Trophoblast cell (in vitro differentiated cells and primary cell): ENCODE results near the gene SH2D2A.

Experiments used
- DNase-seq, 2 donors: peaks; one replicate each; pipeline ENCODE4 v3.0.0-alpha.2; 2016
- H2AFZ ChIP-seq: 2 replicates; pipeline ENCODE4 v1.6.1; 2013; ENCODE audit warnings: low read length, moderate library complexity, mild to moderate bottlenecking; ENCODE audit not compliant: insufficient read depth, poor library complexity
- H2AK5ac ChIP-seq: 2 replicates; pipeline ENCODE4 v1.6.1; 2013; ENCODE audit warnings: mild to moderate bottlenecking, low read length
- H2BK120ac ChIP-seq: 2 replicates; pipeline ENCODE4 v1.6.1; 2013; ENCODE audit warnings: low read length, mild to moderate bottlenecking, moderate library complexity; ENCODE audit not compliant: insufficient read depth, poor library complexity
- H2BK12ac ChIP-seq: 2 replicates; pipeline ENCODE4 v1.6.1; 2013; ENCODE audit warnings: mild to moderate bottlenecking, low read length, moderate library complexity
- H2BK5ac ChIP-seq: 2 replicates; pipeline ENCODE4 v1.6.1; 2013; ENCODE audit warnings: low read length, low read depth, moderate library complexity, mild to moderate bottlenecking; ENCODE audit not compliant: poor library complexity
- H3K14ac ChIP-seq: 2 replicates; pipeline ENCODE4 v1.6.1; 2013; ENCODE audit warnings: mild to moderate bottlenecking, low read length
- H3K18ac ChIP-seq: 2 replicates; pipeline ENCODE4 v1.6.1; 2013; ENCODE audit warnings: mild to moderate bottlenecking, low read length
- H3K23ac ChIP-seq: 2 replicates; pipeline ENCODE4 v1.6.1; 2013; ENCODE audit warnings: low read length
- H3K27ac ChIP-seq: 2 replicates; pipeline ENCODE4 v1.5.1; 2013; ENCODE audit warnings: low read depth, mild to moderate bottlenecking, inconsistent platforms, low read length, moderate library complexity
- H3K27me3 ChIP-seq: 2 replicates; pipeline ENCODE4 v1.6.1; 2013; ENCODE audit warnings: inconsistent platforms, mild to moderate bottlenecking, low read length, moderate library complexity; ENCODE audit not compliant: insufficient read depth
- H3K36me3 ChIP-seq, 2 experiments: 1 replicate in 1 of 2; 2 replicates in 1 of 2; pipeline ENCODE4 v1.6.1; 2013; ENCODE audit warnings: low read length in 2 of 2, mild to moderate bottlenecking in 2 of 2, moderate library complexity in 1 of 2; ENCODE audit not compliant: insufficient read depth in 2 of 2, control insufficient read depth in 1 of 2
- H3K4ac ChIP-seq: 2 replicates; pipeline ENCODE4 v1.6.1; 2013; ENCODE audit warnings: low read depth, mild to moderate bottlenecking, low read length, moderate library complexity
- H3K4me1 ChIP-seq, 2 experiments: 1 replicate in 1 of 2; 2 replicates in 1 of 2; pipeline ENCODE4 v1.6.1; 2013; ENCODE audit warnings: low read length in 2 of 2, mild to moderate bottlenecking in 2 of 2, moderate library complexity in 1 of 2; ENCODE audit not compliant: insufficient read depth in 2 of 2, control insufficient read depth in 1 of 2
- H3K4me2 ChIP-seq: 2 replicates; pipeline ENCODE4 v1.6.1; 2013; ENCODE audit warnings: inconsistent platforms, mild to moderate bottlenecking, low read length, moderate library complexity
- H3K4me3 ChIP-seq: 2 replicates; pipeline ENCODE4 v1.5.1; 2013; ENCODE audit warnings: mild to moderate bottlenecking, low read depth, low read length, inconsistent platforms
- H3K79me1 ChIP-seq: one replicate; pipeline ENCODE4 v1.6.1; 2013; ENCODE audit warnings: low read length
- H3K79me2 ChIP-seq: 2 replicates; pipeline ENCODE4 v1.6.1; 2013; ENCODE audit warnings: low read length, mild to moderate bottlenecking; ENCODE audit not compliant: control insufficient read depth, insufficient read depth, poor library complexity
- H3K9ac ChIP-seq: 2 replicates; pipeline ENCODE4 v1.6.1; 2013; ENCODE audit warnings: mild to moderate bottlenecking, low read length
- H3K9me3 ChIP-seq: 2 replicates; pipeline ENCODE4 v1.6.1; 2013; ENCODE audit warnings: low read depth, mild to moderate bottlenecking, control low read depth, inconsistent platforms, low read length; ENCODE audit not compliant: insufficient read depth
- H4K12ac ChIP-seq: 2 replicates; pipeline ENCODE4 v1.6.1; 2013; ENCODE audit warnings: low read depth, mild to moderate bottlenecking, low read length, moderate library complexity
- H4K8ac ChIP-seq: 2 replicates; pipeline ENCODE4 v1.6.1; 2013; ENCODE audit warnings: low read depth, mild to moderate bottlenecking, low read length, moderate library complexity
- H4K91ac ChIP-seq: one replicate; pipeline ENCODE4 v1.6.1; 2013; ENCODE audit warnings: low read depth, mild to moderate bottlenecking, low read length, moderate library complexity
- WGBS: extraction: QIAGEN DNeasy Blood & Tissue Kit; methylation state at CpG from one replicate; pipeline ENCODE4 v1.1.7; 2013; ENCODE audit warnings: missing lambda C conversion rate; ENCODE audit not compliant: insufficient read length, insufficient coverage; ENCODE audit errors: extremely low coverage; 5-methylcytosine and 5-hydroxymethylcytosine counted together

The SH2D2A gene

GRCh38 chr1:156807627-156808026 is 9.0 kb downstream of the SH2D2A start:
- no peaks in the 10 kb centered on the region for H3K4me1 ChIP-seq
- H3K27me3 ChIP-seq: no peaks in the 10 kb centered on the region
- no peak overlapping the region for H2BK120ac ChIP-seq
- no peak overlapping the region for H3K18ac ChIP-seq
- no peak overlapping the region for H2AK5ac ChIP-seq
- H2BK12ac ChIP-seq: no peak overlapping the region
- H4K8ac ChIP-seq: no peak overlapping the region
- no peak overlapping the region for H3K4ac ChIP-seq
- H4K12ac ChIP-seq: no peak overlapping the region
- H4K91ac ChIP-seq: no peak overlapping the region
- H3K36me3 ChIP-seq: peaks cover 0 to under 1% of the 10 kb centered on the region in 2 experiments
- no peak overlapping the region for H3K27ac ChIP-seq
- no peak overlapping the region for H3K4me3 ChIP-seq
- H3K14ac ChIP-seq: no peak overlapping the region
- no peak for DNase-seq
- H3K79me2 ChIP-seq: no peaks in the 10 kb centered on the region
- H3K9me3 ChIP-seq: peaks cover 2% of the 10 kb centered on the region
- no peak overlapping the region for H2AFZ ChIP-seq
- whole genome bisulfite sequencing: no CpG with 5 or more reads among the region's 2 CpGs
- no peak overlapping the region for H3K9ac ChIP-seq
- no peak overlapping the region for H3K4me2 ChIP-seq
- H2BK5ac ChIP-seq: no peak overlapping the region
- H3K79me1 ChIP-seq: no peaks in the 10 kb centered on the region
- H3K23ac ChIP-seq: no peak overlapping the region

- Histone ChIP-seq H3K4me3 (no peak overlapping the region), H4K12ac (no peak overlapping the region), H3K36me3 (peaks cover 4 to 6% of the 10 kb centered on the region in 2 experiments), H3K4ac (no peak overlapping the region), H3K14ac (no peak overlapping the region), H2BK12ac (no peak overlapping the region), H3K79me2 (no peaks in the 10 kb centered on the region), H3K9ac (no peak overlapping the region), H3K23ac (no peak overlapping the region), H3K9me3 (no peaks in the 10 kb centered on the region), H3K4me2 (no peak overlapping the region), H2BK120ac (no peak overlapping the region), H2BK5ac (no peak overlapping the region), H3K4me1 (no peaks in the 10 kb centered on the region), H3K27me3 (no peaks in the 10 kb centered on the region), H4K91ac (no peak overlapping the region), H4K8ac (no peak overlapping the region), H3K18ac (no peak overlapping the region), H2AK5ac (no peak overlapping the region), H2AFZ (no peak overlapping the region), H3K79me1 (no peaks in the 10 kb centered on the region), H3K27ac (no peak overlapping the region)
- WGBS: no CpG with 5 or more reads among the region's 7 CpGs
- DNase-seq: no peak
These were observed 9.9 kb downstream of the SH2D2A start for GRCh38 chr1:156806512-156807440.

DNA sequence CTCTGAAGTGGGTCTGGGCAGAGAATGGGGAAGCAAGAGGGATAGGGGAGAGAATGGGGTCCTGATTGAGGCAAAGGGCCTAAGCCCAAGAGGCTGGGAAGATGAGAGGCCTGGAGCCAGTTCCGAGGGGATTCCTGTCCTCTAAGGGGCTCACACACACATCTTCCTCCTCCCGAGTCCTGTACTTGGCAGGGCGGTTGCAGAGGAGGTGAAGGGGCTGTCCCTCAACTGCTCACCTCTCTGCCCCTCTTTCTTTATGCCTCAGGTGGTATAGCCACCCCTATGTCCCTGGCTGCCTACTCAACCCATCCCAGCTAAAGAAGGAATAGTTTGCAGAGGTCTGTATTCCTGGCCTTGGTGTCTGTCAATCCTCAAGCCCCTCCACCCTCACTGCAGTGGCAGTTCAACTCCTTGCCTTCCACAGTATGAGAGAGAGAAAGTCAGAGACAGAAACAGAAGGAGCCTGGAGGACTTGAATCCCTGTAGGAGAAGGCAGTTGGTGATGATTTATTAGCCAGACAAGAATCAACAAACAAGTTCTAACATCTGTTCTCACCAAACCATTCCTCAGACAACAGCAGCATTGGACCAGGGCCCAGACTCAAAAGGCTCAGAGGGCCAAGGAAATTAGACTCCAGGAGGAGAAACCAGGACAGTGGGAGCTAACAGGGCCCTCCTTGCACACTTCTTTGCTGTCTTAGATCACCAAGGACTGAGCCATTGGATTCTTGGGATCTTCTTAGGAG is 10.7 kb downstream of the SH2D2A start:
- H3K4me1 ChIP-seq: no peaks in the 10 kb centered on the region
- no peak overlapping the region for H4K12ac ChIP-seq
- H3K18ac ChIP-seq: no peak overlapping the region
- no peak overlapping the region for H3K23ac ChIP-seq
- no peaks in the 10 kb centered on the region for H3K79me2 ChIP-seq
- no peak overlapping the region for H3K4me3 ChIP-seq
- no peak overlapping the region for H2BK120ac ChIP-seq
- no peak overlapping the region for H3K9ac ChIP-seq
- no peaks in the 10 kb centered on the region for H3K27me3 ChIP-seq
- no peak overlapping the region for H2AK5ac ChIP-seq
- H4K8ac ChIP-seq: no peak overlapping the region
- no peak overlapping the region for H2AFZ ChIP-seq
- H2BK12ac ChIP-seq: no peak overlapping the region
- no peak overlapping the region for H3K4me2 ChIP-seq
- H3K9me3 ChIP-seq: no peaks in the 10 kb centered on the region
- H3K36me3 ChIP-seq: peaks cover 8 to 13% of the 10 kb centered on the region in 2 experiments
- WGBS: no CpG with 5 or more reads among the region's 3 CpGs
- H3K27ac ChIP-seq: no peak overlapping the region
- no peak overlapping the region for H3K14ac ChIP-seq
- DNase-seq: no peak
- H4K91ac ChIP-seq: no peak overlapping the region
- H3K79me1 ChIP-seq: no peaks in the 10 kb centered on the region
- H3K4ac ChIP-seq: no peak overlapping the region
- H2BK5ac ChIP-seq: no peak overlapping the region

GRCh38 chr1:156804572-156805243 is 11.9 kb downstream of the SH2D2A start:
- Histone ChIP-seq H2BK120ac (no peak overlapping the region), H3K4ac (no peak overlapping the region), H3K9me3 (no peaks in the 10 kb centered on the region), H3K4me2 (no peak overlapping the region), H3K36me3 (peaks cover 12 to 22% of the 10 kb centered on the region in 2 experiments), H3K27ac (no peak overlapping the region), H3K14ac (no peak overlapping the region), H3K27me3 (no peaks in the 10 kb centered on the region), H4K91ac (no peak overlapping the region), H2AK5ac (no peak overlapping the region), H4K12ac (no peak overlapping the region), H2AFZ (no peak overlapping the region), H3K4me3 (no peak overlapping the region), H3K4me1 (no peaks in the 10 kb centered on the region), H4K8ac (no peak overlapping the region), H3K18ac (no peak overlapping the region), H3K23ac (no peak overlapping the region), H2BK5ac (no peak overlapping the region), H2BK12ac (no peak overlapping the region), H3K9ac (no peak overlapping the region), H3K79me2 (no peaks in the 10 kb centered on the region), H3K79me1 (no peaks in the 10 kb centered on the region)
- no peak for DNase-seq
- WGBS: no CpG with 5 or more reads among the region's 6 CpGs
